ENCODE measurements around the gene MAP3K14. TPM values are rescaled to one million over a fixed set of nuclear protein-coding genes. Genes with fewer than 3 reads are reported as not detected.

The MAP3K14 gene
- total RNA-seq, 4 donors from 2014 or later = 4.7 to 6.8 (median 6.1) TPM

GRCh38 chr17:45319239-45319703 lies 2.5 kb upstream of the MAP3K14 start:
- no peak for TF ChIP-seq CTCF (IDR thresholded peaks at IDR 0.05; ENCODE audit: low read depth)

- no peak for TF ChIP-seq CTCF (IDR thresholded peaks at IDR 0.05; ENCODE audit: low read depth)
Observed at GRCh38 chr17:45318561-45319230, 1.9 kb upstream of the MAP3K14 start.

GRCh38 chr17:45317111-45317928 lies 500 bp upstream of the MAP3K14 start:
- TF ChIP-seq CTCF (IDR thresholded peaks at IDR 0.05; ENCODE audit: low read depth) = no peak

GRCh38 chr17:45315648-45316433 lies 979 bp downstream of the MAP3K14 start:
- no peak for TF ChIP-seq CTCF (IDR thresholded peaks at IDR 0.05; ENCODE audit: low read depth)

- no peak for TF ChIP-seq CTCF (IDR thresholded peaks at IDR 0.05; ENCODE audit: low read depth)
Observed at GRCh38 chr17:45314741-45315647, 1.8 kb downstream of the MAP3K14 start.

GRCh38 chr17:45313996-45314740 lies 2.7 kb downstream of the MAP3K14 start:
- TF ChIP-seq CTCF (IDR thresholded peaks at IDR 0.05; ENCODE audit: low read depth) = no peak

Data from subcutaneous adipose tissue (tissue), 4 donors.